Measurements from ENCODE around the gene ISM2.

DNA sequence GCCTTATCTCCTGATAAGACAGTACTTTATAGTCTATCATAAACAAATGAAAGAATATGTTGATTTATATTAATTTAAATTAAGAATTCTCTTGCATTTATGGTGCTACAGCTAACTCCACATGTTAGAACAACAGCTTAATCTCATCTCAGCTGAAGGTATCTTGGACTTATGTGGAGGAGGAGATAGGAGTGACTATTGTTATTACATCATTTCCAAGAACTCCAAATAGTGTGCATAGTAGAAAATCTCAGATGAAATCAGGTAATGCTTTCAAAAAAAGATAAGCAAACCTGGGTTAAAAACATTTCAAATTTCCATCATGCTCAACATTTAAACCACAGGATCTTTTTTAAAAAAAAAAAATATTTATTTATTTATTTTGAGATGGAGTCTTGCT, 31.3 kb upstream of the ISM2 start:
- TF ChIP-seq, protein P1, sequence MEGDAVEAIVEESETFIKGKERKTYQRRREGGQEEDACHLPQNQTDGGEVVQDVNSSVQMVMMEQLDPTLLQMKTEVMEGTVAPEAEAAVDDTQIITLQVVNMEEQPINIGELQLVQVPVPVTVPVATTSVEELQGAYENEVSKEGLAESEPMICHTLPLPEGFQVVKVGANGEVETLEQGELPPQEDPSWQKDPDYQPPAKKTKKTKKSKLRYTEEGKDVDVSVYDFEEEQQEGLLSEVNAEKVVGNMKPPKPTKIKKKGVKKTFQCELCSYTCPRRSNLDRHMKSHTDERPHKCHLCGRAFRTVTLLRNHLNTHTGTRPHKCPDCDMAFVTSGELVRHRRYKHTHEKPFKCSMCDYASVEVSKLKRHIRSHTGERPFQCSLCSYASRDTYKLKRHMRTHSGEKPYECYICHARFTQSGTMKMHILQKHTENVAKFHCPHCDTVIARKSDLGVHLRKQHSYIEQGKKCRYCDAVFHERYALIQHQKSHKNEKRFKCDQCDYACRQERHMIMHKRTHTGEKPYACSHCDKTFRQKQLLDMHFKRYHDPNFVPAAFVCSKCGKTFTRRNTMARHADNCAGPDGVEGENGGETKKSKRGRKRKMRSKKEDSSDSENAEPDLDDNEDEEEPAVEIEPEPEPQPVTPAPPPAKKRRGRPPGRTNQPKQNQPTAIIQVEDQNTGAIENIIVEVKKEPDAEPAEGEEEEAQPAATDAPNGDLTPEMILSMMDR (IDR thresholded peaks at IDR 0.05; ENCODE audit: low read depth, low read length) = no peak
- TF ChIP-seq POLR2A (IDR thresholded peaks at IDR 0.05; ENCODE audit: extremely low read depth, insufficient read length) = no peak
- TF ChIP-seq, protein P2, sequence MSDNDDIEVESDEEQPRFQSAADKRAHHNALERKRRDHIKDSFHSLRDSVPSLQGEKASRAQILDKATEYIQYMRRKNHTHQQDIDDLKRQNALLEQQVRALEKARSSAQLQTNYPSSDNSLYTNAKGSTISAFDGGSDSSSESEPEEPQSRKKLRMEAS (IDR thresholded peaks at IDR 0.05; ENCODE audit: low read depth, low read length) = no peak

All from NB4 (cell line).